ENCODE results near the gene ICA1. TPM values are rescaled to one million over a fixed set of nuclear protein-coding genes. Genes with fewer than 3 reads are reported as not detected.

ICA1 gene
- total RNA-seq, 1 donor from 2014 or later = 28.0 TPM

Other genes with a start within 250 kb of the ICA1 start
- not detected in 2 replicates for gene NXPH1, start 171.4 kb upstream of the ICA1 start, total RNA-seq

Measured in dermis microvascular lymphatic vessel endothelial cell (primary cell).